HEK293 (cell line): ENCODE results near the gene ISOC2.

ENCODE experiments used
- CTCF ChIA-PET: fragments of 350-600 bp; formaldehyde crosslinking; extraction: SDS; loops from one replicate; lab custom pipeline; 2021; ENCODE audit warnings: antibody characterized with exemption; lab: Yijun Ruan, JAX
- POLR2A ChIA-PET: fragments of 300-600 bp; formaldehyde crosslinking; extraction: SDS; loops from one replicate; lab custom pipeline; 2020; ENCODE audit warnings: antibody characterized with exemption, inconsistent platforms; lab: Yijun Ruan, JAX
- H3K27ac ChIP-seq: fragments of 200-500 bp; sonication (Bioruptor generic); 2 replicates; pipeline ENCODE4 v1.5.1; 2014; ENCODE audit warnings: low read depth, low read length, control low read depth, inconsistent platforms; ENCODE audit errors: extremely low read depth
- H3K36me3 ChIP-seq, 2 experiments: fragments of 200-500 bp in 1 of 2; sonication (Bioruptor generic) in 1 of 2; 1 replicate in 1 of 2; 2 replicates in 1 of 2; pipeline ENCODE4 v1.5.1; 2014 to 2017; ENCODE audit warnings: inconsistent platforms in 2 of 2, low read length in 2 of 2; ENCODE audit not compliant: control insufficient read depth in 2 of 2, insufficient read depth in 1 of 2
- H3K4me1 ChIP-seq: fragments of 200-500 bp; sonication (Bioruptor generic); 2 replicates; pipeline ENCODE4 v1.5.1; 2014; ENCODE audit warnings: mild to moderate bottlenecking, low read length, inconsistent platforms; ENCODE audit not compliant: control insufficient read depth, insufficient read depth
- H3K4me3 ChIP-seq: 2 replicates; pipeline ENCODE4 v1.5.1; 2011; ENCODE audit warnings: low read depth, mild to moderate bottlenecking, control low read depth, low read length, moderate library complexity
- H3K9me3 ChIP-seq: fragments of 200-500 bp; sonication (Bioruptor generic); 2 replicates; pipeline ENCODE4 v1.5.1; 2014; ENCODE audit warnings: low read depth, low read length, inconsistent platforms; ENCODE audit not compliant: control insufficient read depth, insufficient read depth
- CTCF ChIP-seq: fragments of 450-650 bp; formaldehyde crosslinking; IDR thresholded peaks from 2 replicates; pipeline ENCODE4 v1.5.1; 2016; ENCODE audit warnings: missing biosample characterization, missing genetic modification characterization
- GLI2 ChIP-seq: fragments of 450-650 bp; formaldehyde crosslinking; IDR thresholded peaks from 2 replicates; pipeline ENCODE4; 2017; ENCODE audit warnings: missing biosample characterization, missing genetic modification characterization, low read depth, borderline replicate concordance
- IKZF3 ChIP-seq: fragments of 450-650 bp; IDR thresholded peaks from 2 replicates; pipeline ENCODE4 v1.5.0; 2018; ENCODE audit warnings: missing biosample characterization, mild to moderate bottlenecking, missing genetic modification characterization, moderate library complexity
- KLF1 ChIP-seq: fragments of 450-650 bp; formaldehyde crosslinking; IDR thresholded peaks from 2 replicates; pipeline ENCODE4 v1.5.1; 2016; ENCODE audit warnings: missing biosample characterization, missing genetic modification characterization
- KLF8 ChIP-seq: fragments of 450-650 bp; formaldehyde crosslinking; IDR thresholded peaks from 2 replicates; pipeline ENCODE4 v1.5.1; 2016; ENCODE audit warnings: missing biosample characterization, missing genetic modification characterization
- OSR2 ChIP-seq: fragments of 450-650 bp; formaldehyde crosslinking; IDR thresholded peaks from 2 replicates; pipeline ENCODE4 v1.5.1; 2016; ENCODE audit warnings: missing biosample characterization, missing genetic modification characterization
- OVOL3 ChIP-seq: fragments of 450-650 bp; formaldehyde crosslinking; IDR thresholded peaks from 2 replicates; pipeline ENCODE4 v1.5.1; 2016; ENCODE audit warnings: missing biosample characterization, missing genetic modification characterization
- PATZ1 ChIP-seq: fragments of 450-650 bp; formaldehyde crosslinking; IDR thresholded peaks from 2 replicates; pipeline ENCODE4 v1.5.1; 2016; ENCODE audit warnings: missing biosample characterization, missing genetic modification characterization
- PRDM10 ChIP-seq: fragments of 450-650 bp; formaldehyde crosslinking; IDR thresholded peaks from 2 replicates; pipeline ENCODE4 v1.5.1; 2016; ENCODE audit warnings: missing biosample characterization, missing genetic modification characterization
- ZFP37 ChIP-seq: fragments of 450-650 bp; formaldehyde crosslinking; IDR thresholded peaks from 2 replicates; pipeline ENCODE4 v1.5.1; 2016; ENCODE audit warnings: missing biosample characterization, missing genetic modification characterization
- ZNF121 ChIP-seq: fragments of 450-650 bp; formaldehyde crosslinking; IDR thresholded peaks from 2 replicates; pipeline ENCODE4 v1.5.1; 2016; ENCODE audit warnings: missing biosample characterization, missing genetic modification characterization
- ZNF404 ChIP-seq: fragments of 450-650 bp; formaldehyde crosslinking; IDR thresholded peaks from 2 replicates; pipeline ENCODE4 v1.5.1; 2017; ENCODE audit warnings: missing biosample characterization, missing genetic modification characterization
- ZNF585B ChIP-seq: fragments of 450-650 bp; formaldehyde crosslinking; IDR thresholded peaks from 2 replicates; pipeline ENCODE4 v1.5.1; 2016; ENCODE audit warnings: missing biosample characterization, missing genetic modification characterization
- ZNF621 ChIP-seq: fragments of 450-650 bp; formaldehyde crosslinking; IDR thresholded peaks from 2 replicates; pipeline ENCODE4 v1.5.1; 2017; ENCODE audit warnings: missing biosample characterization, missing genetic modification characterization
- ZNF707 ChIP-seq: fragments of 450-650 bp; formaldehyde crosslinking; IDR thresholded peaks from 2 replicates; pipeline ENCODE4 v1.5.1; 2016; ENCODE audit warnings: missing biosample characterization, missing genetic modification characterization
- ZNF76 ChIP-seq: fragments of 450-650 bp; formaldehyde crosslinking; IDR thresholded peaks from 2 replicates; pipeline ENCODE4; 2016; ENCODE audit warnings: low read depth, missing biosample characterization, missing genetic modification characterization, borderline replicate concordance
- ZSCAN30 ChIP-seq: fragments of 450-650 bp; IDR thresholded peaks from 2 replicates; pipeline ENCODE4 v1.5.1; 2018; ENCODE audit warnings: missing biosample characterization, mild to moderate bottlenecking, missing genetic modification characterization, moderate library complexity
- TF ChIP-seq, protein P1 (sequence below): fragments of 450-650 bp; formaldehyde crosslinking; IDR thresholded peaks from 2 replicates; pipeline ENCODE4 v1.5.1; 2016; ENCODE audit warnings: missing biosample characterization, missing genetic modification characterization, borderline replicate concordance
- TF ChIP-seq, protein P2 (sequence below): fragments of 450-650 bp; formaldehyde crosslinking; IDR thresholded peaks from 2 replicates; pipeline ENCODE4 v1.5.1; 2016; ENCODE audit warnings: missing biosample characterization, missing genetic modification characterization

Gene ISOC2

GRCh38 chr19:55477905-55478304 is 16.5 kb upstream of the ISOC2 start:
- Histone ChIP-seq H3K36me3 (peaks cover 0 to 9% of the 10 kb centered on the region in 2 experiments; a peak in 1 of 3 replicates), H3K4me3 (peak overlapping the region; percentile 2; the same call in 1 of the 2 replicates), H3K9me3 (no peaks in the 10 kb centered on the region), H3K4me1 (peaks cover 8% of the 10 kb centered on the region; the same call in 1 of the 2 replicates)
- ChIA-PET CTCF (interaction anchor here (0.8 to 7.0 kb wide), 3 partner anchors 10 to 27 kb away, joined by 4 to 85 read pairs (median 63); no protein-coding TSS in a partner anchor), POLR2A (interaction anchor here (0.7 to 1.2 kb wide), 2 partner anchors 79 to 121 kb away, joined by 3 to 4 read pairs; partner anchors contain the start of gene FIZ1)
- TF ChIP-seq ZNF621 (tag by site-specific recombination), result no peak
- TF ChIP-seq IKZF3 (tag by site-specific recombination), result no peak
- 0 out of 2 replicates have a peak, but pooled peaks have one; percentile 20 for TF ChIP-seq PRDM10 (tag by site-specific recombination)
- TF ChIP-seq ZFP37, result no peak
- TF ChIP-seq, all 188 proteins: peak for 1
- H3K27ac ChIP-seq, result 0 out of 2 replicates have a peak overlapping the region, but pooled peaks have one; percentile 16

DNA sequence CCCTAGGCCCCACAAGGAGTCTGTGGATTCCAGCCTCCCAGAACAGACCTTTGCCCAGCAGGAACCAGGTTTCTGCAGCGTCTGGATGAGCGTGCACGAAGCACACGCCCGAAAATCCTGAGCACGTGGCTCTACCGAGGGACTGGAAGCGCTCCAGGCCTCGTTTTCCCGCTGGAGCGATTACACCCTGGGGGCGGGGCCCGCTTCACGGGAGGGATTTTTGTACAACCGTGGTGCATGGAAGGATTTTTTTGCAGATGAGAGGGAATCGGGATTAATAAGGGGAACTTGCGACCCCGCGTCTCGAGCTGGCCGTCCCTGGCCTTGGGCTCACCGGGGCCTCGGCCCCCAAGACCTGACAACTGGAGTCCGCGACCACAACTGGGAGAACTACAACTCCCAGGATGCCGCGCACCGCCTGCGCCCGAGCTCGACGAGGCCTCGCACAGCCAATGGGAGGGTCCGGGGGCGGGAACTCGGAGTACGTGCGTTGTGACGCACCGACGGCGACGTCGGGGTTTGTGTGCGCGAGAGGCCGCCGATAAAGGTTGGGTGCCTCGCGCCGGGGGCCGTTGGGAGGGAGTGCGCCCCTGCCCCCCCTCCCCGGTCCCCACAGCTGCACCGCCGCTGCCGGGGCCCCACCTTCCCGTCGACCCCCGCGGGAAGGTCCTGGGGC is 14.8 kb upstream of the ISOC2 start, which contains the start of gene ZNF628:
Gene ZNF628, plus strand, starts transcription at position 518 of the 676 bp plus-strand sequence. CDS start 3,294 bp downstream, outside the sequence.
- CTCF ChIA-PET, result interaction anchor here (0.5 to 7.0 kb wide), 10 partner anchors 9 to 336 kb away, joined by 3 to 85 read pairs (median 4); partner anchors contain the start of genes ISOC2 and NAT14
- POLR2A ChIA-PET, result interaction anchor here (0.6 to 3.0 kb wide), 33 partner anchors 8 to 1027 kb away, joined by 3 to 44 read pairs (median 5); partner anchors contain the start of genes BRSK1, FIZ1, ISOC2 and KMT5C
- H3K4me3 ChIP-seq, result peak within 1 kb of the TSS; percentile 68
- peaks cover 8% of the 10 kb centered on the region; the same call in 1 of the 2 replicates for H3K4me1 ChIP-seq
- peak within 1 kb of the TSS; percentile 76 for H3K27ac ChIP-seq
- H3K9me3 ChIP-seq, result no peaks in the 10 kb centered on the region
- H3K36me3 ChIP-seq, result peaks cover 0 to under 1% of the 10 kb centered on the region in 2 experiments; a peak in 1 of 3 replicates
- no peak for TF ChIP-seq ZNF621 (tag by site-specific recombination)
- TF ChIP-seq, protein P1, sequence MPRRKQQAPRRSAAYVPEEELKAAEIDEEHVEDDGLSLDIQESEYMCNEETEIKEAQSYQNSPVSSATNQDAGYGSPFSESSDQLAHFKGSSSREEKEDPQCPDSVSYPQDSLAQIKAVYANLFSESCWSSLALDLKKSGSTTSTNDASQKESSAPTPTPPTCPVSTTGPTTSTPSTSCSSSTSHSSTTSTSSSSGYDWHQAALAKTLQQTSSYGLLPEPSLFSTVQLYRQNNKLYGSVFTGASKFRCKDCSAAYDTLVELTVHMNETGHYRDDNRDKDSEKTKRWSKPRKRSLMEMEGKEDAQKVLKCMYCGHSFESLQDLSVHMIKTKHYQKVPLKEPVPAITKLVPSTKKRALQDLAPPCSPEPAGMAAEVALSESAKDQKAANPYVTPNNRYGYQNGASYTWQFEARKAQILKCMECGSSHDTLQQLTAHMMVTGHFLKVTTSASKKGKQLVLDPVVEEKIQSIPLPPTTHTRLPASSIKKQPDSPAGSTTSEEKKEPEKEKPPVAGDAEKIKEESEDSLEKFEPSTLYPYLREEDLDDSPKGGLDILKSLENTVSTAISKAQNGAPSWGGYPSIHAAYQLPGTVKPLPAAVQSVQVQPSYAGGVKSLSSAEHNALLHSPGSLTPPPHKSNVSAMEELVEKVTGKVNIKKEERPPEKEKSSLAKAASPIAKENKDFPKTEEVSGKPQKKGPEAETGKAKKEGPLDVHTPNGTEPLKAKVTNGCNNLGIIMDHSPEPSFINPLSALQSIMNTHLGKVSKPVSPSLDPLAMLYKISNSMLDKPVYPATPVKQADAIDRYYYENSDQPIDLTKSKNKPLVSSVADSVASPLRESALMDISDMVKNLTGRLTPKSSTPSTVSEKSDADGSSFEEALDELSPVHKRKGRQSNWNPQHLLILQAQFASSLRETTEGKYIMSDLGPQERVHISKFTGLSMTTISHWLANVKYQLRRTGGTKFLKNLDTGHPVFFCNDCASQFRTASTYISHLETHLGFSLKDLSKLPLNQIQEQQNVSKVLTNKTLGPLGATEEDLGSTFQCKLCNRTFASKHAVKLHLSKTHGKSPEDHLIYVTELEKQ (tag by site-specific recombination), result no peak
- no peak for TF ChIP-seq ZNF121 (tag by site-specific recombination)
- TF ChIP-seq ZNF76 (tag by site-specific recombination), result peak; percentile 96
- no peak for TF ChIP-seq ZNF707
- no peak for TF ChIP-seq ZNF585B (tag by site-specific recombination)
- TF ChIP-seq OVOL3 (tag by site-specific recombination), result no peak
- TF ChIP-seq ZNF404 (tag by site-specific recombination), result no peak
- TF ChIP-seq, protein P2, sequence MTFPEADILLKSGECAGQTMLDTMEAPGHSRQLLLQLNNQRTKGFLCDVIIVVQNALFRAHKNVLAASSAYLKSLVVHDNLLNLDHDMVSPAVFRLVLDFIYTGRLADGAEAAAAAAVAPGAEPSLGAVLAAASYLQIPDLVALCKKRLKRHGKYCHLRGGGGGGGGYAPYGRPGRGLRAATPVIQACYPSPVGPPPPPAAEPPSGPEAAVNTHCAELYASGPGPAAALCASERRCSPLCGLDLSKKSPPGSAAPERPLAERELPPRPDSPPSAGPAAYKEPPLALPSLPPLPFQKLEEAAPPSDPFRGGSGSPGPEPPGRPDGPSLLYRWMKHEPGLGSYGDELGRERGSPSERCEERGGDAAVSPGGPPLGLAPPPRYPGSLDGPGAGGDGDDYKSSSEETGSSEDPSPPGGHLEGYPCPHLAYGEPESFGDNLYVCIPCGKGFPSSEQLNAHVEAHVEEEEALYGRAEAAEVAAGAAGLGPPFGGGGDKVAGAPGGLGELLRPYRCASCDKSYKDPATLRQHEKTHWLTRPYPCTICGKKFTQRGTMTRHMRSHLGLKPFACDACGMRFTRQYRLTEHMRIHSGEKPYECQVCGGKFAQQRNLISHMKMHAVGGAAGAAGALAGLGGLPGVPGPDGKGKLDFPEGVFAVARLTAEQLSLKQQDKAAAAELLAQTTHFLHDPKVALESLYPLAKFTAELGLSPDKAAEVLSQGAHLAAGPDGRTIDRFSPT, result no peak
- TF ChIP-seq OSR2 (tag by site-specific recombination), result no peak
- no peak for TF ChIP-seq CTCF (tag by site-specific recombination)
- TF ChIP-seq ZSCAN30 (tag by site-specific recombination), result peak; percentile 93
- peak; percentile 65 for TF ChIP-seq KLF1
- no peak for TF ChIP-seq GLI2 (tag by site-specific recombination)
- TF ChIP-seq KLF8 (tag by site-specific recombination), result peak; percentile 92; the same call in 1 of the 2 replicates
- TF ChIP-seq PATZ1 (tag by site-specific recombination), result peak; percentile 95
